WTC11 (cell line): ENCODE data around the gene PFDN1. TPM values are rescaled to one million over a fixed set of nuclear protein-coding genes. Genes with fewer than 3 reads are reported as not detected.

Experiments
- ATAC-seq: fragments of 200-7000 bp; cut with Tn5 transposase; 2 replicates; pipeline ENCODE4 v1.10.0; 2021; ENCODE audit warnings: mild to moderate bottlenecking, moderate library complexity
- CTCF ChIA-PET: fragments of 300-600 bp; sonication (Branson Sonifier 250); formaldehyde crosslinking; loops from one replicate; lab custom pipeline; 2021; ENCODE audit warnings: antibody characterized with exemption; lab: Charles Lee
- POLR2A ChIA-PET: fragments of 350-600 bp; sonication (Branson Sonifier 250); formaldehyde crosslinking; loops from one replicate; lab custom pipeline; 2021; ENCODE audit warnings: antibody characterized with exemption; lab: Charles Lee
- DNase-seq: peaks from one replicate; pipeline ENCODE4 v3.0.0; 2021; ENCODE audit warnings: low spot score
- H3K27ac Mint-ChIP-seq: 2 replicates; pipeline ENCODE4 v1.8.0; 2021; ENCODE audit warnings: mixed read lengths
- H3K27me3 Mint-ChIP-seq: 2 replicates; pipeline ENCODE4 v1.8.0; 2021; ENCODE audit warnings: low read depth, mild to moderate bottlenecking, moderate library complexity, mixed read lengths
- H3K36me3 Mint-ChIP-seq: 2 replicates; pipeline ENCODE4 v1.8.0; 2021; ENCODE audit warnings: mixed read lengths
- H3K4me1 Mint-ChIP-seq: 2 replicates; pipeline ENCODE4 v1.8.0; 2022; ENCODE audit warnings: mixed read lengths
- H3K4me3 Mint-ChIP-seq: 2 replicates; pipeline ENCODE4 v1.8.0; 2021; ENCODE audit warnings: mild to moderate bottlenecking, moderate library complexity, mixed read lengths
- H3K9me3 Mint-ChIP-seq: 2 replicates; pipeline ENCODE4 v1.8.0; 2021; ENCODE audit warnings: mixed read lengths
- ATF1 ChIP-seq: sonication (generic); formaldehyde crosslinking; IDR thresholded peaks from 2 replicates; pipeline ENCODE4 v1.8.1; 2023; ENCODE audit warnings: mild to moderate bottlenecking, moderate library complexity, missing genetic modification reagents
- ATF2 ChIP-seq: sonication (generic); formaldehyde crosslinking; IDR thresholded peaks from 2 replicates; pipeline ENCODE4 v1.8.1; 2022; ENCODE audit warnings: low read depth, missing genetic modification reagents, borderline replicate concordance
- CREM ChIP-seq: sonication (generic); formaldehyde crosslinking; IDR thresholded peaks from 2 replicates; pipeline ENCODE4 v1.8.1; 2022; ENCODE audit warnings: mild to moderate bottlenecking, missing genetic modification reagents, moderate library complexity
- EMX1 ChIP-seq: fragments of 250-450 bp; sonication (Bioruptor Pico); IDR thresholded peaks from 2 replicates; pipeline ENCODE4 v1.8.0; 2021; ENCODE audit warnings: mild to moderate bottlenecking
- ERG ChIP-seq: fragments of 250-450 bp; sonication (Bioruptor Pico); IDR thresholded peaks from 2 replicates; pipeline ENCODE4 v1.8.0; 2021; ENCODE audit warnings: mild to moderate bottlenecking
- FOXJ3 ChIP-seq: sonication (generic); formaldehyde crosslinking; IDR thresholded peaks from 2 replicates; pipeline ENCODE4 v1.9.0; 2021; ENCODE audit warnings: missing genetic modification reagents, mild to moderate bottlenecking, borderline replicate concordance
- FOXP1 ChIP-seq: sonication (generic); formaldehyde crosslinking; IDR thresholded peaks from 2 replicates; pipeline ENCODE4 v1.8.0; 2022; ENCODE audit warnings: missing genetic modification reagents, mild to moderate bottlenecking, moderate library complexity, borderline replicate concordance
- HMGA2 ChIP-seq: fragments of 250-450 bp; sonication (Bioruptor Pico); IDR thresholded peaks from 2 replicates; pipeline ENCODE4 v1.4.0; 2021; ENCODE audit warnings: mild to moderate bottlenecking, moderate library complexity
- MAX ChIP-seq: sonication (generic); formaldehyde crosslinking; IDR thresholded peaks from 2 replicates; pipeline ENCODE4 v1.8.0; 2022; ENCODE audit warnings: mild to moderate bottlenecking, missing genetic modification reagents
- MLX ChIP-seq: sonication (generic); formaldehyde crosslinking; IDR thresholded peaks from 2 replicates; pipeline ENCODE4 v1.8.1; 2023; ENCODE audit warnings: mild to moderate bottlenecking, missing genetic modification reagents, moderate library complexity
- MXD4 ChIP-seq: fragments of 250-450 bp; sonication (Bioruptor Pico); IDR thresholded peaks from 2 replicates; pipeline ENCODE4 v1.8.0; 2021; ENCODE audit warnings: mild to moderate bottlenecking, moderate library complexity, borderline replicate concordance
- OVOL2 ChIP-seq: fragments of 250-450 bp; sonication (Bioruptor Pico); IDR thresholded peaks from 2 replicates; pipeline ENCODE4 v1.9.0; 2021; ENCODE audit warnings: mild to moderate bottlenecking, borderline replicate concordance
- SMAD3 ChIP-seq: sonication (generic); formaldehyde crosslinking; IDR thresholded peaks from 2 replicates; pipeline ENCODE4 v1.8.0; 2022; ENCODE audit warnings: missing genetic modification reagents, mild to moderate bottlenecking, borderline replicate concordance
- TP53 ChIP-seq: sonication (generic); formaldehyde crosslinking; IDR thresholded peaks from 2 replicates; pipeline ENCODE4 v1.8.1; 2023; ENCODE audit warnings: mild to moderate bottlenecking, missing genetic modification reagents
- ZNF232 ChIP-seq: sonication (generic); formaldehyde crosslinking; IDR thresholded peaks from 2 replicates; pipeline ENCODE4 v1.8.0; 2022; ENCODE audit warnings: mild to moderate bottlenecking, missing genetic modification reagents
- ZNF263 ChIP-seq: sonication (generic); formaldehyde crosslinking; IDR thresholded peaks from 2 replicates; pipeline ENCODE4 v1.8.1; 2022; ENCODE audit warnings: low read depth, mild to moderate bottlenecking, moderate library complexity, missing genetic modification reagents
- ZNF396 ChIP-seq: fragments of 250-450 bp; sonication (Bioruptor Pico); IDR thresholded peaks from 2 replicates; pipeline ENCODE4 v1.8.0; 2021; ENCODE audit warnings: mild to moderate bottlenecking, moderate library complexity, borderline replicate concordance
- ZNF423 ChIP-seq: fragments of 250-450 bp; sonication (Bioruptor Pico); IDR thresholded peaks from 2 replicates; pipeline ENCODE4 v2.1.2; 2022; ENCODE audit warnings: mild to moderate bottlenecking, moderate library complexity
- total RNA-seq: library from RNA; stranded (reverse); gene quantifications from 3 replicates; pipeline ENCODE4 v1.2.3, GENCODE V29; 2021
- TF ChIP-seq, protein P1 (sequence below): sonication (generic); formaldehyde crosslinking; IDR thresholded peaks from 2 replicates; pipeline ENCODE4 v1.8.0; 2022; ENCODE audit warnings: mild to moderate bottlenecking, missing genetic modification reagents
- TF ChIP-seq, protein P2 (sequence below): sonication (generic); formaldehyde crosslinking; IDR thresholded peaks from 2 replicates; pipeline ENCODE4 v1.8.1; 2022; ENCODE audit warnings: mild to moderate bottlenecking, missing genetic modification reagents, moderate library complexity, borderline replicate concordance
- TF ChIP-seq, protein P3 (sequence below): fragments of 250-450 bp; sonication (Bioruptor Pico); IDR thresholded peaks from 2 replicates; pipeline ENCODE4 v1.9.0; 2021; ENCODE audit warnings: mild to moderate bottlenecking, borderline replicate concordance

PFDN1 gene
- total RNA-seq, 1 experiment from 2014 or later: 44.1 TPM

DNA sequence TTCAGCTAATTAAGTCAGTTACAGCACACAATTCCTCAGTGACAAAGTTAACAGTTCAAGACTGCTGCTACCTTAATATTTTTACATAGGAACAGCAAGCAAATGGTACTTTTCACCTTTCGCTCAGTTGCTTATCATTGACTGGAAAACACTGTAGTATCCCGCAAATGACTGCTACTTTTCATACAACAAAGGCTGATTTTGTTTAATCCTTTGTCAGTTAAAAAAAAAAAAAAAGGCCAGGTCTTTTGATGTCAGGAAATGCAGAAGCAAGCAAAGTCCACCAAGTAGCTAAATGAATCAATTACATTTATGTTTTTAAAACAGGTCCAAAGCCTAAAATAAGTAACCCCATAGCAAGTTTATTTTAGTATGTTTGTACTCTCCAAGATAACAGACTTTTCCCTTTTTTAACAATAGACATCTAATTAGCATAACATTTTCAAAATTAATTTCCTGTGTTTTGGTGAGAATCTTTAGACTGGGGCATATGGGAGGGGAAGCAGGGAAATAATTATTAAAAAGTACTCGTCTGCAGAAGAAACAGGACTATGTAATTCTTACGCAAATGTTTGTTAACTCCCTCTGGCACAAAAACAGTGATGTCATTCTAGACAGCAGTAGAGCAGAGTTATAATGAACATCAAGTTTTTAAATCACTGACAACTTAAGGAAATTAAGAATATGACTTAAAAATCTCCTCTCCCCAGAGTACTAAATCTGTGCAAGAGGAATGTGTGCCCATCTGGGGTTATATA, 9.6 kb downstream of the PFDN1 start (continued):
- TF ChIP-seq ZNF423 (CRISPR knock-in tag) (no peak), ATF2 (no peak), MXD4 (CRISPR knock-in tag) (no peak)
- TF ChIP-seq, all 79 proteins: peak for 0

DNA sequence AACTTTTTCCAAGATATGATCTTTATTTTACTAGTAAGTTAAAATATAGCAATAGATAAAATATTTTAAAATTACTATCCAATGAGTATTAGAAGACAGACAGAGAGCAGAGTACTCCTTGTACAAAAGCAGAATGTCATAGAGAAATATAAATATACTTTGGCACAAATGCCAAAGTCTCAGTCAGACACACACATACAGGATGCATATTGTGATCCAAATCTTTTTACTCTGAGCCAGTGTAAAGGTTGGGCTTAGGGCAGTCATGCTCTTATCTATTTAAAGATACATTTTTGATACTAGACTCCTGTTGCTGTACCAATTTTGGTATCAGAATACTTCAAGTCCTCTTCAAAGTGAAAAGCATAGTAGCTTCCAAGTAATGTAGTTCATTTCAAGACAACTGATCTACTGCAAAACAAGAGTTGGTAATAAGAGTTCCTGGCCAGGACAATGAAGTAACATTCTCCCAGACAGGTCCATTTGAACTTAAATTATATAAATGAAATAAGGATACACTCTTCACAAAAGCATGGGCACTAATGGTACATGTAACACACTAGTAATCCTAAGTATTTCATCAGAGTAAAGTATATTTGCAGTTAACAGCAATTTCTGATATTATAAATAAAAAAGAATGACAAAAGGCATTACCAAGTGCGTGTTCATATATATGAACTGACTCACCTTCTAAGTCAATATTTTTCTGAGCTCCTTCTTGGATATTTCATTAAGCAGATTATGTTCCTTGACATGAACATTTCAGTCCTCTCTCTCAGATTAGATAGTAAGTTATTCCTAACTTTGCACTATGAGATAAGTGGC, 10.5 kb downstream of the PFDN1 start:
- Mint-ChIP-seq H3K36me3 (no peaks in the 10 kb centered on the region), H3K27me3 (no peaks in the 10 kb centered on the region), H3K27ac (no peak overlapping the region), H3K9me3 (no peaks in the 10 kb centered on the region), H3K4me3 (no peak overlapping the region), H3K4me1 (peaks cover 14% of the 10 kb centered on the region)
- TF ChIP-seq ATF1 (CRISPR knock-in tag) (no peak), TP53 (CRISPR knock-in tag) (no peak), FOXP1 (CRISPR knock-in tag) (no peak), CREM (no peak), HMGA2 (CRISPR knock-in tag) (no peak), ZNF232 (CRISPR knock-in tag) (no peak), SMAD3 (no peak), ZNF423 (CRISPR knock-in tag) (no peak), FOXJ3 (no peak), ERG (CRISPR knock-in tag) (no peak), EMX1 (CRISPR knock-in tag) (no peak), ZNF263 (no peak), MLX (no peak), MAX (CRISPR knock-in tag) (no peak), ZNF396 (no peak), OVOL2 (no peak)
- TF ChIP-seq, protein P1, sequence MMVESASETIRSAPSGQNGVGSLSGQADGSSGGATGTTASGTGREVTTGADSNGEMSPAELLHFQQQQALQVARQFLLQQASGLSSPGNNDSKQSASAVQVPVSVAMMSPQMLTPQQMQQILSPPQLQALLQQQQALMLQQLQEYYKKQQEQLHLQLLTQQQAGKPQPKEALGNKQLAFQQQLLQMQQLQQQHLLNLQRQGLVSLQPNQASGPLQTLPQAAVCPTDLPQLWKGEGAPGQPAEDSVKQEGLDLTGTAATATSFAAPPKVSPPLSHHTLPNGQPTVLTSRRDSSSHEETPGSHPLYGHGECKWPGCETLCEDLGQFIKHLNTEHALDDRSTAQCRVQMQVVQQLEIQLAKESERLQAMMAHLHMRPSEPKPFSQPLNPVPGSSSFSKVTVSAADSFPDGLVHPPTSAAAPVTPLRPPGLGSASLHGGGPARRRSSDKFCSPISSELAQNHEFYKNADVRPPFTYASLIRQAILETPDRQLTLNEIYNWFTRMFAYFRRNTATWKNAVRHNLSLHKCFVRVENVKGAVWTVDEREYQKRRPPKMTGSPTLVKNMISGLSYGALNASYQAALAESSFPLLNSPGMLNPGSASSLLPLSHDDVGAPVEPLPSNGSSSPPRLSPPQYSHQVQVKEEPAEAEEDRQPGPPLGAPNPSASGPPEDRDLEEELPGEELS (CRISPR knock-in tag): no peak
- TF ChIP-seq, protein P2, sequence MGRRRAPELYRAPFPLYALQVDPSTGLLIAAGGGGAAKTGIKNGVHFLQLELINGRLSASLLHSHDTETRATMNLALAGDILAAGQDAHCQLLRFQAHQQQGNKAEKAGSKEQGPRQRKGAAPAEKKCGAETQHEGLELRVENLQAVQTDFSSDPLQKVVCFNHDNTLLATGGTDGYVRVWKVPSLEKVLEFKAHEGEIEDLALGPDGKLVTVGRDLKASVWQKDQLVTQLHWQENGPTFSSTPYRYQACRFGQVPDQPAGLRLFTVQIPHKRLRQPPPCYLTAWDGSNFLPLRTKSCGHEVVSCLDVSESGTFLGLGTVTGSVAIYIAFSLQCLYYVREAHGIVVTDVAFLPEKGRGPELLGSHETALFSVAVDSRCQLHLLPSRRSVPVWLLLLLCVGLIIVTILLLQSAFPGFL (CRISPR knock-in tag): no peak
- TF ChIP-seq, protein P3, sequence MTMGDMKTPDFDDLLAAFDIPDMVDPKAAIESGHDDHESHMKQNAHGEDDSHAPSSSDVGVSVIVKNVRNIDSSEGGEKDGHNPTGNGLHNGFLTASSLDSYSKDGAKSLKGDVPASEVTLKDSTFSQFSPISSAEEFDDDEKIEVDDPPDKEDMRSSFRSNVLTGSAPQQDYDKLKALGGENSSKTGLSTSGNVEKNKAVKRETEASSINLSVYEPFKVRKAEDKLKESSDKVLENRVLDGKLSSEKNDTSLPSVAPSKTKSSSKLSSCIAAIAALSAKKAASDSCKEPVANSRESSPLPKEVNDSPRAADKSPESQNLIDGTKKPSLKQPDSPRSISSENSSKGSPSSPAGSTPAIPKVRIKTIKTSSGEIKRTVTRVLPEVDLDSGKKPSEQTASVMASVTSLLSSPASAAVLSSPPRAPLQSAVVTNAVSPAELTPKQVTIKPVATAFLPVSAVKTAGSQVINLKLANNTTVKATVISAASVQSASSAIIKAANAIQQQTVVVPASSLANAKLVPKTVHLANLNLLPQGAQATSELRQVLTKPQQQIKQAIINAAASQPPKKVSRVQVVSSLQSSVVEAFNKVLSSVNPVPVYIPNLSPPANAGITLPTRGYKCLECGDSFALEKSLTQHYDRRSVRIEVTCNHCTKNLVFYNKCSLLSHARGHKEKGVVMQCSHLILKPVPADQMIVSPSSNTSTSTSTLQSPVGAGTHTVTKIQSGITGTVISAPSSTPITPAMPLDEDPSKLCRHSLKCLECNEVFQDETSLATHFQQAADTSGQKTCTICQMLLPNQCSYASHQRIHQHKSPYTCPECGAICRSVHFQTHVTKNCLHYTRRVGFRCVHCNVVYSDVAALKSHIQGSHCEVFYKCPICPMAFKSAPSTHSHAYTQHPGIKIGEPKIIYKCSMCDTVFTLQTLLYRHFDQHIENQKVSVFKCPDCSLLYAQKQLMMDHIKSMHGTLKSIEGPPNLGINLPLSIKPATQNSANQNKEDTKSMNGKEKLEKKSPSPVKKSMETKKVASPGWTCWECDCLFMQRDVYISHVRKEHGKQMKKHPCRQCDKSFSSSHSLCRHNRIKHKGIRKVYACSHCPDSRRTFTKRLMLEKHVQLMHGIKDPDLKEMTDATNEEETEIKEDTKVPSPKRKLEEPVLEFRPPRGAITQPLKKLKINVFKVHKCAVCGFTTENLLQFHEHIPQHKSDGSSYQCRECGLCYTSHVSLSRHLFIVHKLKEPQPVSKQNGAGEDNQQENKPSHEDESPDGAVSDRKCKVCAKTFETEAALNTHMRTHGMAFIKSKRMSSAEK (CRISPR knock-in tag): no peak
- DNase-seq (no peak), ATAC-seq (no peak)
- CTCF ChIA-PET: interaction anchor here (1.2 to 1.3 kb wide), 2 partner anchors 53 to 54 kb away, joined by 3 read pairs; partner anchors contain the start of gene HBEGF
- POLR2A ChIA-PET: no interaction called here
